GM23338 (cell line): ENCODE results near the gene P2RY6. TPM values are rescaled to one million over a fixed set of nuclear protein-coding genes. Genes with fewer than 3 reads are reported as not detected.

ENCODE experiments used
- ATAC-seq: fragments of 200-7000 bp; cut with Tn5 transposase; 3 replicates; pipeline ENCODE4 v1.9.1; 2020
- DNase-seq: peaks from one replicate; pipeline ENCODE4 v3.0.0-alpha.2; 2015; ENCODE audit warnings: low spot score
- H2AFZ ChIP-seq: fragments of 200-600 bp; sonication (generic); 2 replicates; pipeline ENCODE4 v1.8.0; 2016; ENCODE audit warnings: antibody characterized with exemption, mild to moderate bottlenecking, moderate library complexity
- H3F3A ChIP-seq: fragments of 200-600 bp; sonication (generic); replicated peaks from 2 replicates; pipeline ENCODE4 v1.8.0; 2017; ENCODE audit warnings: antibody characterized with exemption, mixed run types, low read depth
- H3K27ac ChIP-seq: fragments of 200-600 bp; sonication (generic); 2 replicates; pipeline ENCODE4 v1.6.1; 2016; ENCODE audit warnings: low read depth
- H3K27me3 ChIP-seq: fragments of 200-600 bp; sonication (generic); 2 replicates; pipeline ENCODE4 v1.8.0; 2016; ENCODE audit warnings: mild to moderate bottlenecking, mixed run types, moderate library complexity; ENCODE audit not compliant: insufficient read depth
- H3K36me3 ChIP-seq: fragments of 200-600 bp; sonication (generic); 2 replicates; pipeline ENCODE4 v1.8.0; 2016; ENCODE audit warnings: mild to moderate bottlenecking; ENCODE audit not compliant: insufficient read depth
- H3K4me1 ChIP-seq: fragments of 200-600 bp; sonication (generic); 2 replicates; pipeline ENCODE4 v1.8.0; 2016; ENCODE audit warnings: mild to moderate bottlenecking, moderate library complexity; ENCODE audit not compliant: insufficient read depth
- H3K4me2 ChIP-seq: fragments of 200-600 bp; sonication (generic); 2 replicates; pipeline ENCODE4 v1.7.1; 2017; ENCODE audit warnings: mixed run types
- H3K4me3 ChIP-seq: fragments of 200-600 bp; sonication (generic); 2 replicates; pipeline ENCODE4 v1.6.1; 2016; ENCODE audit warnings: mixed run types
- H3K79me2 ChIP-seq: fragments of 200-600 bp; sonication (generic); replicated peaks from 2 replicates; pipeline ENCODE4 v1.8.0; 2017; ENCODE audit warnings: mild to moderate bottlenecking; ENCODE audit not compliant: insufficient read depth
- H3K9me2 ChIP-seq: fragments of 200-600 bp; sonication (generic); 2 replicates; pipeline ENCODE4 v1.8.0; 2017; ENCODE audit not compliant: insufficient read depth
- H4K20me1 ChIP-seq: fragments of 200-600 bp; sonication (generic); replicated peaks from 2 replicates; pipeline ENCODE4 v1.8.0; 2017; ENCODE audit warnings: mild to moderate bottlenecking; ENCODE audit not compliant: insufficient read depth
- H3K27ac Mint-ChIP-seq: 2 replicates; pipeline ENCODE4 v1.8.0; 2020; ENCODE audit warnings: inconsistent platforms, mild to moderate bottlenecking, moderate library complexity, mixed read lengths
- H3K27me3 Mint-ChIP-seq: 3 replicates; pipeline ENCODE4 v1.8.0; 2022; ENCODE audit warnings: low read depth, mild to moderate bottlenecking, moderate library complexity, mixed read lengths, inconsistent platforms; ENCODE audit not compliant: insufficient read depth, poor library complexity
- H3K36me3 Mint-ChIP-seq: 3 replicates; pipeline ENCODE4 v1.8.0; 2021; ENCODE audit warnings: low read depth, mild to moderate bottlenecking, inconsistent platforms, moderate library complexity, mixed read lengths
- H3K4me1 Mint-ChIP-seq: 3 replicates; pipeline ENCODE4 v1.8.0; 2020; ENCODE audit warnings: mild to moderate bottlenecking, inconsistent platforms, mixed read lengths
- H3K4me3 Mint-ChIP-seq: 3 replicates; pipeline ENCODE4 v1.8.0; 2021; ENCODE audit warnings: moderate library complexity, mild to moderate bottlenecking, inconsistent platforms, mixed read lengths
- H3K9me3 Mint-ChIP-seq: 3 replicates; pipeline ENCODE4 v1.8.0; 2020; ENCODE audit warnings: moderate library complexity, mild to moderate bottlenecking, inconsistent platforms, mixed read lengths
- CTCF ChIP-seq, 2 experiments: fragments of 200-600 bp in 1 of 2; sonication (generic) in 1 of 2; conservative IDR thresholded peaks; 2 replicates each; pipeline versions ENCODE4 v1.5.1 to v1.6.1; 2016 to 2017; ENCODE audit warnings: antibody characterized with exemption in 2 of 2, low read depth in 2 of 2, mild to moderate bottlenecking in 2 of 2, moderate library complexity in 1 of 2
- EZH2 ChIP-seq: fragments of 200-600 bp; sonication (generic); IDR thresholded peaks from one replicate; pipeline ENCODE4 v1.8.0; 2017; ENCODE audit warnings: antibody characterized with exemption, mild to moderate bottlenecking, low read depth; ENCODE audit not compliant: unreplicated experiment
- EZH2phosphoT487 ChIP-seq: fragments of 200-600 bp; sonication (generic); IDR thresholded peaks from one replicate; pipeline ENCODE4 v1.8.1; 2018; ENCODE audit warnings: antibody characterized with exemption; ENCODE audit not compliant: unreplicated experiment
- polyA plus RNA-seq: library from polyadenylated mRNA; unstranded; fragments of >200 nt; fragmentation: Nextera tagmentation; extraction: Ambion mirVana; gene quantifications from 2 replicates; pipeline ENCODE4 v1.2.1, GENCODE V29; 2016
- total RNA-seq: library from RNA; depleted of rRNA; stranded (reverse); fragments of >200 nt; shearing (Covaris generic); gene quantifications from 2 replicates; pipeline ENCODE4 v1.2.3, GENCODE V29; 2014

Gene P2RY6
- total and polyA plus RNA-seq, 2 experiments from 2014 or later: not detected

GRCh38 chr11:73334384-73335203 lies 62.5 kb downstream of the P2RY6 start:
- peaks cover 20% of the 10 kb centered on the region for H4K20me1 ChIP-seq
- H3K4me1 ChIP-seq: peaks cover 45% of the 10 kb centered on the region
- H2AFZ ChIP-seq: no peak overlapping the region
- ATAC-seq (no peak), DNase-seq (no peak)
- peak in 1 of 2 experiments; percentile 20; a peak in 1 of 4 replicates for TF ChIP-seq CTCF (conservative IDR thresholded peaks at IDR 0.05; ENCODE audit: low read depth in 2 of 2)
- no peak for TF ChIP-seq EZH2
- no peaks in the 10 kb centered on the region for H3K36me3 Mint-ChIP-seq
- H3K4me3 ChIP-seq: no peak overlapping the region
- H3K4me1 Mint-ChIP-seq: peaks cover 46% of the 10 kb centered on the region
- H3K9me3 Mint-ChIP-seq: no peaks in the 10 kb centered on the region
- H3F3A ChIP-seq: 0 out of 2 replicates have a peak, but pooled peaks cover 5% of the 10 kb centered on the region
- peak overlapping the region; percentile 26; the same call in 1 of the 2 replicates for H3K4me2 ChIP-seq
- H3K27me3 ChIP-seq: peaks cover 39% of the 10 kb centered on the region
- H3K4me3 Mint-ChIP-seq: no peak overlapping the region
- no peak overlapping the region for H3K27ac ChIP-seq
- no peaks in the 10 kb centered on the region for H3K9me2 ChIP-seq
- H3K27ac Mint-ChIP-seq: no peak overlapping the region
- H3K79me2 ChIP-seq: no peaks in the 10 kb centered on the region
- no peaks in the 10 kb centered on the region for H3K36me3 ChIP-seq
- H3K27me3 Mint-ChIP-seq: peaks cover 49% of the 10 kb centered on the region

GRCh38 chr11:73335204-73335923 lies 63.2 kb downstream of the P2RY6 start:
- Histone ChIP-seq H3K36me3 (no peaks in the 10 kb centered on the region), H3K4me1 (peaks cover 48% of the 10 kb centered on the region), H2AFZ (no peak overlapping the region), H4K20me1 (peaks cover 20% of the 10 kb centered on the region), H3F3A (0 out of 2 replicates have a peak, but pooled peaks cover 5% of the 10 kb centered on the region), H3K4me2 (peak overlapping the region; percentile 24; the same call in 1 of the 2 replicates), H3K79me2 (no peaks in the 10 kb centered on the region), H3K27me3 (peaks cover 39% of the 10 kb centered on the region), H3K4me3 (no peak overlapping the region), H3K9me2 (no peaks in the 10 kb centered on the region), H3K27ac (no peak overlapping the region)
- H3K4me3 Mint-ChIP-seq: no peak overlapping the region
- H3K4me1 Mint-ChIP-seq: peaks cover 49% of the 10 kb centered on the region
- no peaks in the 10 kb centered on the region for H3K36me3 Mint-ChIP-seq
- TF ChIP-seq EZH2phosphoT487 (no peak), CTCF (conservative IDR thresholded peaks at IDR 0.05; ENCODE audit: low read depth in 2 of 2) (peak; percentile 96 to 99)
- H3K27ac Mint-ChIP-seq: no peak overlapping the region
- H3K9me3 Mint-ChIP-seq: no peaks in the 10 kb centered on the region
- ATAC-seq (peak; percentile 38), DNase-seq (peak; percentile 86)
- H3K27me3 Mint-ChIP-seq: peaks cover 51% of the 10 kb centered on the region
